Activated T-cell treated with anti-CD3 and anti-CD28 coated beads for 48 hours (primary cell): ENCODE measurements around the gene MORN1.

Experiments
- DNase-seq: peaks from one replicate; pipeline ENCODE4 v3.0.0-alpha.2; 2020; ENCODE audit warnings: low read depth

Gene MORN1

DNA sequence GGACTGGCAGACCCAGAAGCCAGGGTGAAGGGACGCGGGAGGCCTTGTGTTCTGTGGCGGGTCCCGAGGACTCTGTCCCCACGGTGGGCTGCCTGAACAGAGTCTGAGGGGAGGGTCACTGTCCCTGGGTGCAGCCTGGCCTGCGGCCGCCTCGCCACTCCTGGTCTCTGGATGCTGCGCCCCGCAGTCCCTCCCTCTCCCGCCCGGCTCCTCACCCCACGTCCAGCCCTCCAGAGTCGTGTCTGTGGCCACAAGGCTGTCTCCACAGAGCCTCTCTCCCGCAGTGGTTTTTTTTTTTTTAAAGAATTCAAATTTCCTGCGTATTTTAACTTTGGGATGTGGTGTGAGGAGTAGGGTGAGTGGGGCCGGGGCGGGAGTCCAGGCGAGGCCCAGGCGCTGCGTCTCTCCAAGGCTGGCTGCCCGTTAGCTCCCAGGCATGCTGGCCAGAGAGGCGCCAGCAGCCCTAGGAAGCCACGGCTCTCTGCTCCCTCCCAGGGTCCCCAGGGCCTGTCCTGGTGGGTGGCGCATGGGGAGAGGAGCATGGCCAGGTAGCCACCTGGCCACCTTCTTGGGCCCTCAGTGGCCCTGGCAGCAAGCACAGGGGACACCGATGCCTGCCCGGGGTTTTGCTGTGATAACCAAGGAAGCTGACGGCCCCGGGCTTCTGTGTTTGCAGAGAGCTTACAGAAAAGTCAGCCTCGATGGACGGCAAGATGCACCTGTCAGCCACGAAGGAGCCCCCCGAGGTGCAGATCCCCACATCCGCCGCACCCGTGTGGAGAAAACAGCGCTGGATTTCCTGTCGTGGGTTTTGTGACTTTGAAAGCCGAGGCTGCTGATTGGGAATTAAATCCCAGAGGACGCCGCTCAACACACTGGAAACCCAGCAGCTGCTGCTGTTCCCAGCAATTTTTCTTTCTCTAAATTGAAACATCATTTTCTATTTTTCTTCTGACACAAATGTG is 72.8 kb downstream of the MORN1 start:
- no peak for DNase-seq

DNA sequence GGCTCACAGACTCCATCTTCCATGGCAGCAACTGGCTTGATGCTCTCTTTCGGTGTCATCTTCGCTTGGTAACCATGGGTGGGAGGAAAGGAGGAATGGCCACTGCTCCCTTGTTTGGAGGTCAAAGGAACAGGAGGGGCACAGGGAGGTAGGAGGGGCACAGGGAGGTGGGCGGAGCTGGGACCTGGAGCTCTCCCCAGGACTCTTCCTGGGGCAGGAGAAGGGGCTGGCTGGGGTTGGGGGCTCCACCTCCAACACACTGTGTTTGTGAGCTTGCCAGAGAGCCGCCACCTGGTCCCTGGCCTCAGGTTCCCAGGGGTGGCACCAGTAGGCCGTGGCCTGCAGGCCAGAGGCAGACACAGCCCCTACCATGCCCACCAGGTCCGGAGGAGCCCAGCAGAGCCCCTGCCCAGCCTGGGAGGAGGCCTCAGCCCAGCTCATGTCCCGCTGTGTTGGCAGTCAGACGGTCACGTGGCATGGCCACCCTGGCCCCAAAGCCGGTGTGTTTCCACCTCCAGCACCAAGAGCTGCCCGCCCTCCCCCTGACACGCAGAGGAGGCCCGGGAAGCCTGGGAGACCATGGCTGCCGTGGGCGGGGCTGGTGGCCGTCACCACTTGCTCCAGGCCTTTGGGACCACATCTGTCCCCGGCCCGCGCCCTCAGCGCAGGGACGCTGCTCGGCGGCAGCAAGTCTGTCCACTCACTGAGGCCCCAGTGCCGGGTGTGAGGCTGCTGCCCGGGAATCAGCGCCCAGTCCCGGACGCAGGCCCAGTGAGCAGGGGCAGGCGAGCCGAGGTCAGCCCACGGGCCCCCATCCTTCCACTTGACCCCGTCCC is 73.9 kb downstream of the MORN1 start:
- no peak for DNase-seq

DNA sequence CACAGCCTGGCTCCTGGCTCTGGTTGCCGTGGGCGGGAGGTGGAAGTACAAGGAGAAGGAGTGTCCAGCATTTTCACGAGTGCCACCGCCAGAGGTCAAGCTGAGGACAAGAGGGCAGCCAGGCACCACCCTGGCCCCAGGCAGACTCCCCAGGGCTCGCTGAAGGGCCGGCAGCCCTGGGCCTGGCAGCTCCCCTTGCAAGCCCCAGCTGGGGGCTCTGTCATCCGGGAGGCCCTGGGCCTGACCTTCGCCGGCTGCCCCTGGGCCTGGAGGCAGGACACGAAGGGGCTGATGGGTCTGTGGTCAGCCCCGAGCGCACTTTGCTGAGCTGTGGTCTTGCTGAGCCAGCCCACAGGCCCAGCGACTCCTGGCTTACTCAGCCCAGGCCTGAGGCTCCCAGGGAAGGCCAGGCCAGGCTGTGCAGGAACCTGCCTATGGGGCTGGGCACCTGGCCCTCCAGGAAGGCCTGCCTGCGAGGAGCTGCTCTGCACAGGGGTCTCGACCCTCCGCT is 74.8 kb downstream of the MORN1 start:
- DNase-seq: no peak

DNA sequence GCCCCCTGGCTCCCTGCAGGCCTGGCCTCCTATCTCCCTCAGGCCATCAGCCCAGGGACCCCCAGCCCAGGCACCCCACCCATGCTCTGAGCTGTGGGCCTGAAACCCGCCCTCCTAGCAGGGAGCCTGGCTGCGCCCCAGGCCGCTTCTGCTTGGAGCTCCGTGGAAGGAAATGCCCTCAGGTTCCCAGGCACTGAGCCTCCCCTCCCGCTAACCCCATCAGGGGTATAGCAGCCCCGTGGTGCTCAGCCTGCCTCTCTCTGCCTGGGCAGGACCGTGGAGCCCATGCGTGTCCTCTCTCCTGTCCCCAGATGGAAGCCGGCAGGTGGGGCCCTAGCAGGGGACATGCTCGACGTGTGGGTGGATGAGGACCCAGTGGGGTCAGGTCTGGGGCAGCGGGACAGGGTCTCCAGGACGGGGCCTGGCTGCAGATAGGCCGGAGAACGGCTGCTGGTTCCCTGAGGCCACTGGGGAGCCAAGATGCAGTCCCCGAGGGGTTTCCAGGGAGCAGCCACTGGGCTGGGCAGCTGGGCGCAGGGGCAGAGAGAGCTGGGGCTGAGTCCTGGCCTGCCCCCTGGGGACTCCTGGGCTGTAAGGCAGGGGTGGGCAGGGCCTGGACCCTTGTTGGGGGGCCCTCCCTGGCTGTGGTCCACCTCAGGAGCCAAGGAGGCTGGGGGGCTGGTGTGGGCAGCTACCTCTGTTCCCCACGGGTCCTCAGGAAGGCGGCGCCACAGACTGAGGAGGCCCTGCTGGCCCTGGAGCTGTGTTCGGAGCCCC is 75.5 kb downstream of the MORN1 start:
- no peak for DNase-seq

DNA sequence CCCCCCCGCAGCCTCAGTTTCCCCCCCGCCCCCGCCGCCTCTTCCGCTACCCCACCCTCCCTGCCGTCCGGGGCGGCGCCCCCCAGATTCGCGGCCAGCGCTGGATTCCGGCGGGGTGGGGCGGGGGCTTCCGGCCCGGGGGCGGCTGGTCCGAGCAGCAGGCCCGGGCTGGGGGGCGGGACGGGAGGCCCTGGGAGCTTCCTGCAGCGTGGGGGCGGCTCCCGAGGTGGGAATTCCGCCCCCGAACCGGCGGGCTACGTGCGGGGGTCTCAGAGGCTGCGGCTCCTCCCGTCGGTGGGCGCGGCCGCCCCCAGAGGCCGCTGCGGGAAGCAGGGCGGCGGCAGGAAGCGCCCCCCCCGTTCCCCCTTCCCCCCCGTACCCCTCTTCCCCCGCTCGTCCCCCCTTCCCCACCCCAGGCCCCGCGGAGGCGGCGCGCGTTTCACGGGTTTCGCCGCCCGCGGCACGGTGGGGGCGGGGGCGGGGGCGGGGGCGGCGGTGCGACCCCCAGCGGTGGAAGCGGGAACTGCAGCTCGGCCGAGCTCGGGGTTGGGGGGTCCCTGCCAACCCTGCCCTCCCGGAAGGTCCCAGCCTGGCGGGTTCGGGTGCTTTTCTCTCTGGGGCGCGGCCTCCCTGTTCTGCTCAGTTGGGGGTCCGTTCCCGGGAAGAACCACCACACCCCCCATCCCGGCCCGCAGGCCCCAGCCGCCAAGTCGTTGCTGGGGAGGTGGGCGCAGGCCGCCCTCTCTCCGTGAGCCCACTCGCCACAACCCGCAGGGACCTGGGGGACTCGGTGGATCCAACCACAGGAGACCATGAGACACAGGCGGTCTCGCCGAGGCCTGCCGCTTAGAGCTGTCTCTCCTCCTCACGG is 76.3 kb downstream of the MORN1 start:
- peak; percentile 58 for DNase-seq

DNA sequence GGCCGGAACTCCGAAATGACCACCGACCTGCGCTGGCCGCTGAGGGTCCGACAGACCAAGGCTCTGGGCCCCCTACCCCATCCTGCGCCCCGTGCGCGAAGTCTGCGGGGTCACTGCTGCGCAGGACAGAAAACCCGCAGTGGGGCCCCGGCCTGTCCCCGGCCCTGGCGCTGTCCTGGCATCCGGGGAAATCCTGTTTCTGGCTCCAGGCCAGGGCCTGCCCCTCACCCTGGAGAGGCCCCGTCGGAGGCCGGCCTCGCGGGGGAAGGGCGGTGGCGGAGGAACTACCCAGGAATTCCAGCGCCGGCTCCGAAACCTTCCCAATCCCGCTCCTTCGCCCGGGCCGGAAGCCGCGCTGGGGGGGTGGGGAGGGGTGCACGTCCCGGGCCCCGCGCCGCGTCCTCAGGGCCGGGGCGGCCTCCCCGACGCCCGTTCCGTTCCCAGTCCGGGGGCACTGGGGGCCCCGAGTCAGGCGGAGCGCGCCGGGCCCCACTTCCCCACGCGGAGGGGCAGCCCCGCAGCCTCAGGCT is 77.0 kb downstream of the MORN1 start:
- no peak for DNase-seq

DNA sequence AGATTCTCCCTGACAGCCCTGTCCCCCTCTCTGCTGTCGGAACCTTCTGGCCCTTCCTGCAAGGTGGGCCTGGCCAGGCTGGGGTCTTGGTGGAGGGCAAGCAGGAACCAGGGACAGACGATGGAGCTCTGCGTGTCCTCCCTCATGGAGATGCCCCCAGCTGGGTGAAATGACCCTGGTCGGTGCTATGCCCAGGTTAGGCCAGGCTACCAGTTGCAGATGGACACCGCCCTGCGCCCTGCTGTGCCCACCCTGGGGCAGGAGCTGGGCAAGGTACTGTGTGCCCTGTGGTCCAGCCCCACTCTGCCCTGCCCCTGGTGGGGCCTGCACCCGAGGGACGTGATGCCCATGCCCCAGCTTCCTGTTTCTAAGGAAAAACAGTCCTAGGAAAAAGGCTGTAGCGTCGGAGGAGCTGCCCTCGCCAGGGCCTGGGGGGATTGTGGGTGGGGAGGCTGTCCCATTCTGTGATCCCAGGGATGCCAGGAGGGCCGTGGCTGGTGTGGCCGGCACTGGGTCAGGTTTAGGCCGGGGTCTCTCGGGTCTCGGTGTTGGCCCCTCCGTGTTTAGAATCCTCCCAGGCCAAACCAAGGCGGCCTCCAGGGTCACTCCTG is 77.6 kb downstream of the MORN1 start:
- no peak for DNase-seq

DNA sequence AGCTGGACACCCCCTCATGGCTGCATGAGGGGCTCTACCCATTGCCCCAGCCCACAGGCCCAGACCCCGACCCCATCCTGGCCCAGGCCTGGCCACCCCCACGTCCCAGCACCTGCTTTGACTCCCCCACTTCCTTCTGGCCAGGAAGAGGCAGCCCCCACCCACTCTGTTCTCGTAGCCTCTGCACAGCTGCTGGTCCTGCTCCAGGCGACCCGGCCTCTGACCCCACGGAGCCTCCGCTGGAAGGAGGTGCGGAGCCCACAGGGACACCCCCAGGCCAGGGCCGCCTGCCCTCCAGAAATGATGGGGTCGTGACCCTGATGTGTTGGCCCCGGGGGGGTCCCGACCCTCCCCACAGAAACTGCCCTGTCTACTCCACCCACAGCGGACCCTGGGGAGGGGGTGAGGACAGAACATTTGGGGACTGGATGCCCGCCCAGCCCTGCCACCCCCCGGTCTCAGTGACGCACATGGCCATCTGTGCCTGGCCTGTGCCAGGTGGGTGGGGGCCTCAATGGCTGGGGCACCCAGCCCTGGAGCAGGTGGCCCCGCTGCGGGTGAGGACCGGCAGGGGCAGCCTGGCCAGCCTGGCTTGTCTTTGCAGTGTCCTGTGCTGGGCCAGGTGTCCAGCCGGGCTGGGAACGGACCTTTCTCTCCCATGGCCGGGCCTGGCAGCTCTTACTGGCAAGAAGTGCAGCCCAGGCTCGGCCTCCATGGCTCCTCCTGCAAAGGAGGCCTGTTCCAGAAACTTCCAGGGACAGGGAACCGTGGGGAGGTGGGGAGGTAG is 78.6 kb downstream of the MORN1 start:
- DNase-seq: no peak

DNA sequence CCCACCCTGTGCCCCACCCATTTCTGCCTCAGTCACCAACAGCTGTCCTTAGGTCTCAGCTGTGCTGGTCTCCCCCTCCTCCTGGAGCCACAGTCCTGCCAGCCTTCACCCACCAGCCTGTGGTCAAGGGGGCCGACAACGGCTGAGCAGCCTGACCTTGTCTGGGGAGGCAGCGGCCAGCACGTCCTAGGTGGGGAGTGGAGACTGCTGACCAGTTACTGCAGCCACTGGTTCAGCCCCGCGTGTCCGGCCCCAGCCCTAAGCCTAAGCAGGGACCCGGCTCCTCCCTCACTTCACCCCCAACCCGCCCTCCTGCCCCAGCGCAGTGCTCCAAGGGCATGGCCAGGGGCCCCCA is 79.2 kb downstream of the MORN1 start:
- DNase-seq: no peak

DNA sequence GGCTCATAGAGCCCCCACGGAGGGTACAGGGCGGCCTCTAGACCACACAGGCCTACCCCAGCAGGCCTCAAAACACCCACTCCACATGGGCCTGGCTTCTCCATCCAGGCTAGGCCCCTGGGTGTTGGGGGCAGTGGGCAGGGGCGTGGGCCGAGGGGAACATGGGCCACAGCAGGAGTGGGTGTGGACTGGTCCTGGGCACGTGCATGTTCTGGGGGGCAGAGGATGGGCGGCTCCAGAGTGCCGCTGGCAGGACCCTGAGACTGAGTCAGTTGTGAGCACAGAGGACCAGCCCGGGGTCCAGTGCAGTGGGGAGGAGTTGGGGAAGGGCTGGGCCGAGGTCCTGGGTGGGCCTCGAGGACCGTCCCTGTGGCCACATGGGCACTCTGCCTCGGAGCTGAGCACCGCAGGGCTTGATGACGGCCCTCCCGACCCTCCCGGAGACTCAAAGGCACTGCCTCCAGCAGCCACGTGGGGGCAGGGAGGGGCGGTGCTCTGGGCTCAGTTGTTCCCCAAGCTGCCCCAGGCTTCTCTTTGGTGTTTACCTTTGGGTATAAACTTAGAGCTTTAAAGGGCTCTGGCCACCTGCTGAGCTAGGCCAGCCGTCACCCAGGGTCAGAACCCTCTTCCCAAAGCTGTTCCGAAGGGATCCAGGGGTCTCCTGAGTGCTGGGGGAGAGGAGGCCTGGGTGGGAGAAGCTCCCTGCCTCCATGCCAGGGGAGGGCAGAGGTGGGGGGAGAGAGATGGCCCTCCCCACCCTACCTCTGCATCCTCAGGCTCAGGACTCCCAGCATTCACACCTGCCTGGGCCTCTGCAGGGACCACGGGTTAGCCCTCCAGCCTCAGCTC is 79.9 kb downstream of the MORN1 start:
- peak; percentile 63 for DNase-seq

DNA sequence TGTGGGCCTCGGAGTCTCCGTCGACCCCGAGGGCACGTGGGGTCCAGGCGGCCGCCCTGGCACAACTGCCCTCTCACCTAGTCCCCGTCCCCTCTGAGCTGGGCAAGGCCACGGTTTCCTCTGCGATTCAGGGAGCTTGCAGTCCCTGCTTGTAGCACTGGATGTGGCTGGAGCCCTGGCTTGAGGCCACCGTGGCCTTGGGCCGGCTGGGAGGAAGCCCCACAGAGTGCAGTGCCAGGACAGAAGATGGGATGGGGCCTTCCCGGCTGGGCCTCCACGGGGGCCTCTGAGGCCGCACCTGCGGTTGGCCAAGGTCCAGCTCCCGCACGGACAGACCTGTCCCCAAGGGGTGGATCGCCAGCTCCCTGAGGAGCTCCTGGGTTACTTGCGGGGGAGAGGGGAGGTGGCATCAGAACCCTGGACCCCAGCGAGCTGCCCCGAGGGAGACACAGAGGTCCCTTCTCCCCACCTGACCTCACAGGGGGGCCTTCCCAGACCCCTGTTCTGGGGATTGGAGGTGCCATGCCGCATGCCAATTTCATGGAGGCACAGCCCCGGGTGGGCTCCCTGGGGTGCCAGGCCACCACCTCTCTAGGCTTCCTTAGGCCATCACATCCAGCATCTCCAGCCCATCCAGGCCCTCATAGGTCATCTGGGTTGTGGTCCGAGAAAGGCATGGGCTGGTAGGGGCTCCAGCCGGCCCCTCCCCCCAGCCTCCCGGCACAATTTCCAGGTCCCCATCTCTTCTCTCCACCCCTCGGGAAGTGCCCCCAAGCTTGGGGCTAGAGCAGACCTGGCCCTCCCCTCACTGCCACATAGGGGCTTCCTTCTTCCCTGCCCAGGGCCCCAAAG is 80.8 kb downstream of the MORN1 start:
- no peak for DNase-seq

DNA sequence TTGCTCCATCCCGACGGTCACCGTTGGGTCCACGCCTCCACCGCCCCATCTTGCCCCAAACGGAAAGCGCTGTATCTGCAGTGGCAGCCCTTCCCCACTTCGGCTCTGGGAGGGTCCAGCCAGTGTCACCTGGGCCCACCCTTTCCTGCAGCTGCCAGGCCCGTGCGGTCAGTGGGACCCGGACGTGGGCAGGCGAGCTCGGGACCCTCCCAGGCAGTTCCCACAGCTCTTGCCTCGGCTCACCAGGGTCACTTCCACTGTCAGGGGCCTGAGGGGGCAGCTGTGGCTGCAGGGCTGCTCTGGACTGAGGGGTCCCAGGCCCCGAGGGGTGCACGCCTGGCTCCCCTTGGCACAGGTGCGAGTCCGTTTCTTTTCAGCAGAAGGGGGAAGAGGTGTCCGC is 82.5 kb downstream of the MORN1 start:
- DNase-seq: no peak

DNA sequence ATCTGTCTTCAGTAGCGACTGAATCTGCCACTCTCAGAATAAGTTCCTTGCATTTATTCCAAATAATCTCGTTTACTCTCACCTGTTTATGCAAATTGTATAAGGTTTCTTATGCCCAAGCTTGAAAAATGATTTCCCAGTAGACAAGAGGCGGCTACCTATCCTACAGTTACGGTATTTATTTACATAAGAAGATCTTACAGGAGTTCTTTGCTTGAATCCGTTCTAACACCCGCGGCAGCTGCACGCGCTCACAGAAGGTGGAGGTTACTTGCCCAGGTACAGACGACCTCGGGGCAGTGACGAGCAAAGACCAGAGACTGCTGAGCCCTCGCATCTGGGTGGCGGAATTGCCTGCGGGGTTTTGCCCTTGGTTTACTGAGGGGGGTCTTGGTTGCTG is 83.4 kb downstream of the MORN1 start:
- DNase-seq: no peak

DNA sequence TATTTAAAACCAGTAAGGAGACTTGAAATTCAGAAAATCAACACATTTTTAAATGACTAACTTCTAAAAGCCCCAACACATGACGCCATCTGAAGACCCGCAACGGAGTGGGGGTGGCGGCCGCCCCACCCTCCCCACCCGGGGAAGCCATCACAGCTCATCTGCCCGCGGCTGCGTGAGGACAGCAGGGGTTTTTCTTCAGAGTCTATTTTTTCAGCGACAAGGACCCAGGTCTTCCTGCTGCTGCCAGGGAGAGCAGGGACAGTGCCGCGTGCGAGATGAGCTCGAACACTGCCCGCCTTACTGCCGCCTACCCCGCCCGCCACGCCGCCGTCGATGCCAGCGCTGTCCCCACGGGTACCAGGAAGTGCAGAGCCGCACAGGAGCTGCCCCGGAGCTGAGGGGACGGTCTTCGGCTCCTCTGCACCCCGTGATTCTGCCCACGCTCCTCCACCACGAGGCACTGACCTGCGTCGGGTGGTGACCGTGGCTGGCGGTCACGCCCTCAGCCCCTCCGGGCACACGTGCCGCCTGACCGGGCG is 84.2 kb downstream of the MORN1 start:
- no peak for DNase-seq

DNA sequence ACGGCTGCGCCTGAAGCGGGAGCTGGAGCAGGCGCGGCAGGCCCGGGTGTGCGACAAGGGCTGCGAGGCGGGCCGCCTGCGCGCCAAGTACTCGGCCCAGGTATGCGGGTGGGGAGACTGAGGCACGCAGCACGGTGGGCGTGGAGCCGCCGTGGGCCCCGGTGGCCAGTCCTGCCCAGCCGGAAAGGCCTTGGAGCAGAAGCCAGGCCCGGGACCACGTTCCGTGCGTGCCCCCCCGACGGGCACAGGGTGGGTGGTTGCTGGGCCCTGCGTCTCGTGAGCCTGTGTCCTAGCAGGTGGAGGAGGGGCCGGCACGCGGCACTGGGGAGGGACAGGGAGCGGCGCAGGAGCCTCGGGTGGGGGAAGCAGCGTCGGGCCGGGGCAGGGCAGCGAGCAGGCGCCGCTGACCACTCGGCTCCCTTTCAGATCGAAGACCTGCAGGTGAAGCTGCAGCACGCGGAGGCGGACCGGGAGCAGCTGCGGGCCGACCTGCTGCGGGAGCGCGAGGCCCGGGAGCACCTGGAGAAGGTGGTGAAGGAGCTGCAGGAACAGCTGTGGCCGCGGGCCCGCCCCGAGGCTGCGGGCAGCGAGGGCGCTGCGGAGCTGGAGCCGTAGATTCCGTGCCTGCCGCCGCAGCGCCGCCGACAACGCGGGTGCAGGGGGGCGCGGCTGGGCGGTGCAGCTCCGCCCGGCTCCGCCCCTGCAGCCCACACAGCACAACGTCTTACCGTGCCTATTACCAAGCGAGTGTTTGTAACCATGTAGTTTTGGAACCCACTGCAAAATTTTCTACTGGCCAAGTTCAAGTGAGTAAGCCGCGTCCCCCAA is 85.0 kb downstream of the MORN1 start:
- DNase-seq: no peak

DNA sequence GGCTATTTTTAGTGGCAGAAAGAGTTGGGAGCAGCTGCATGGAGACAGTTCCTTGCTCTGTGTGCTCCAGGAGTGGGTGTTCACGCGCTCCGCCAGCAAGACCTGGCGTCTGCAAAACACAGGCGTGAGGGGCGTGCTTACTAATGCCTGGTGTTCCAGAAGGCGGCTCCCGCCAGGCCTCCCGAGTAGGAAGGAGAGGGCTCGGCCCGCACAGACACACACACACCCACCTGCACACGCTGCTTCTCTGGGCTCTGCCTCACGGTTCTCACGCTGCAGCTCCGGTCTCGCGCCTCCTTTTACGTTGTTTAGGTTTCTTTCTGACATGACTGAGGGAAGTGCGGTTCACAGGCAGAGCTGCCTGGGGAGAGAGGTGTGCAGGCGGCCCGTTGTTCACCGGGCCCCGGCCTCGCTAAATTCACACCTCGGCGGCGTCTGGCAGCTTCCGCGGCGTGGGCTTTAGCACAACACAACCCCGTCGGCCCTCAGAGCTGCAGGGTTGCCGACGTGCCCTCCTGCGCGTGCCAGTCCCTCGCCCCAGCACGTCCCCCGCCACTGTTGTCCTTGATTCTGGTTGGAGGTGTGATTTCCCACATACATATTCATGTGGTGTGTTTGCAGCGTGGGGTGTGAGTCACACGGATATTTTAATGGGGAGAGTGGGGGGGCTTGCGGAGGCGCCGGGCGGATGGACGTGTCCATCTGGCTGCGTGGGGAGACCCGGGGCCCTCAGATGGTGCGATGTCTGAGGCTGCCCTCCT is 86.3 kb downstream of the MORN1 start:
- no peak for DNase-seq
